Lower leg skin (tissue), 4 donors: ENCODE data around the gene IRGQ. TPM values are rescaled to one million over a fixed set of nuclear protein-coding genes. Genes with fewer than 3 reads are reported as not detected.
A peak's percentile ranks its signal among the peaks of the same experiment; 100 is the strongest.
"Not testable (repeated sequence)": the region's sequence is repeated elsewhere in the genome, so short reads cannot be mapped to it uniquely, and the experiment has no call there.

Experiments
- DNase-seq, 2 donors: peaks; one replicate each; pipeline ENCODE4 v3.0.0-alpha.2; 2019; ENCODE audit warnings: low spot score in 2 of 2
- H3K4me3 ChIP-seq: fragments of 200-600 bp; sonication (generic); 2 replicates; pipeline ENCODE4 v1.5.1; 2017; ENCODE audit warnings: mild to moderate bottlenecking, low read depth; ENCODE audit not compliant: poor library complexity, severe bottlenecking
- CTCF ChIP-seq, 3 donors: fragments of 450-650 bp; IDR thresholded peaks; one replicate each; pipeline ENCODE4 v1.5.1; 2016; ENCODE audit warnings: antibody characterized with exemption in 3 of 3, mild to moderate bottlenecking in 3 of 3, moderate library complexity in 2 of 3
- POLR2A ChIP-seq, 2 donors: fragments of 450-650 bp; IDR thresholded peaks; one replicate each; pipeline ENCODE4 v1.6.1; 2016 to 2017; ENCODE audit warnings: antibody characterized with exemption in 2 of 2, mild to moderate bottlenecking in 1 of 2, moderate library complexity in 1 of 2
- WGBS, 2 donors: methylation state at CpG; one replicate each; pipeline ENCODE4 v1.1.5; 2018; 5-methylcytosine and 5-hydroxymethylcytosine counted together
- intact Hi-C: fragments of 100-400 bp; cut with DNase I; formaldehyde crosslinking; loops from one replicate; pipeline ENCODE4 v1.15.0; 2023; ENCODE audit warnings: low total_unique reads
- total RNA-seq, 4 donors: library from RNA; depleted of rRNA; stranded (reverse); fragments of >200 nt; gene quantifications; one replicate each; pipeline ENCODE4 v1.1.0, GENCODE V29; 2016

The IRGQ gene
- total RNA-seq, 4 donors from 2014 or later: 17.4 to 38.9 (median 21.7) TPM

- no peak overlapping the region for H3K4me3 ChIP-seq
- no peak for DNase-seq
- TF ChIP-seq POLR2A (IDR thresholded peaks at IDR 0.05) (no peak), CTCF (IDR thresholded peaks at IDR 0.05) (no peak)
- intact Hi-C loops: no loop called here
- 65 to 71% methylated on average over 28 of the region's 28 CpGs for WGBS, 2 donors
Measured at GRCh38 chr19:43607238-43608205, 11.6 kb upstream of the IRGQ start.

DNA sequence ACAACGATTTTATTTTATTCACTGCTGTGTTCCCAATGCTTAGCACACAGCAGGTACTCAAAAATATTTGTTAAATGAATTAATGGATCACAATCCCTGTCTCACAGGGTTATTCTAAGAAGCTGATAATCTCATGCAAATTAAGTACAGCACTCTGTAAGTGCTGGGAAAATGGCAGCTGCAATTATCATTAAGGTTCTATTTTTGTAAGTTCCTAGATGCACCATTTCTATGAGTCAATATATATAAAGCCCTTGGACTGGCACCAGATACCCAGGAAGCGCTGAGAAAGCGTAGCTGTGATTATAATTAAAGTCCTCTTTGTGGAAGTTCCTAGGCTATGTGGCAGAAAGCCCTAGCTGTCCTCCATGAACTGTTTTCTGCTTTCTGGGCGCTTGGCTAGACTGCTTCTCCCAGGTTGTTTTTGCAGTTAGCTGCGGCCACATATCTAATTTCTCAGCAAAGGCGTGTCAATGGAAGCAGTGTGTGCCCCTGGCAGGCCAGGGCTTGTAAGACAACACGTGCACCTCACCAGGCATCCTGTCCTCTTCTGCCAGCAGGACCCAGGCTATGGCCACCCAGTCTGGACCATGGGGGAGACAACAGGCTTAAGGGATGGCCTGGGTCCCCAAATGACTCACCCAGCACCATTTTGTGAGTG, 10.8 kb upstream of the IRGQ start:
- intact Hi-C loops: no loop called here
- TF ChIP-seq POLR2A (IDR thresholded peaks at IDR 0.05) (no peak), CTCF (IDR thresholded peaks at IDR 0.05) (no peak)
- peak in 1 of 2 donors; percentile 36 for DNase-seq
- H3K4me3 ChIP-seq: no peak overlapping the region
- WGBS, 2 donors: 55% methylated on average over 7 of the region's 7 CpGs

- 58 to 72% methylated on average over 7 of the region's 7 CpGs for WGBS, 2 donors
- no peak overlapping the region for H3K4me3 ChIP-seq
- TF ChIP-seq POLR2A (IDR thresholded peaks at IDR 0.05) (no peak), CTCF (IDR thresholded peaks at IDR 0.05) (no peak)
- intact Hi-C loops: no loop called here
- DNase-seq: no peak
Measured at GRCh38 chr19:43605875-43606568, 10.1 kb upstream of the IRGQ start.

- DNase-seq, H3K4me3 ChIP-seq, intact Hi-C loops: not testable (repeated sequence)
- 73 to 79% methylated on average over 5 of the region's 5 CpGs for WGBS, 2 donors
Measured at GRCh38 chr19:43600326-43600725, 4.4 kb upstream of the IRGQ start.

- intact Hi-C loops: no loop called here
- WGBS, 2 donors: 60 to 63% methylated on average over 4 of the region's 4 CpGs
Measured at GRCh38 chr19:43599635-43600295, 3.8 kb upstream of the IRGQ start.

More at GRCh38 chr19:43599635-43600295, 3.8 kb upstream of the IRGQ start:
- no peak for TF ChIP-seq POLR2A (IDR thresholded peaks at IDR 0.05)
- no peak for TF ChIP-seq CTCF (IDR thresholded peaks at IDR 0.05)
- no peak overlapping the region for H3K4me3 ChIP-seq
- no peak for DNase-seq
